GM19043 (cell line): ENCODE data around the gene MAPT.
"Not testable (repeated sequence)": the region's sequence is repeated elsewhere in the genome, so short reads cannot be mapped to it uniquely, and the experiment has no call there.

Experiments
- ATAC-seq: cut with Tn5 transposase; IDR thresholded peaks from one replicate; pipeline ENCODE4 v1.9.1; 2021; ENCODE audit warnings: low read depth; ENCODE audit not compliant: unreplicated experiment

The MAPT gene

DNA sequence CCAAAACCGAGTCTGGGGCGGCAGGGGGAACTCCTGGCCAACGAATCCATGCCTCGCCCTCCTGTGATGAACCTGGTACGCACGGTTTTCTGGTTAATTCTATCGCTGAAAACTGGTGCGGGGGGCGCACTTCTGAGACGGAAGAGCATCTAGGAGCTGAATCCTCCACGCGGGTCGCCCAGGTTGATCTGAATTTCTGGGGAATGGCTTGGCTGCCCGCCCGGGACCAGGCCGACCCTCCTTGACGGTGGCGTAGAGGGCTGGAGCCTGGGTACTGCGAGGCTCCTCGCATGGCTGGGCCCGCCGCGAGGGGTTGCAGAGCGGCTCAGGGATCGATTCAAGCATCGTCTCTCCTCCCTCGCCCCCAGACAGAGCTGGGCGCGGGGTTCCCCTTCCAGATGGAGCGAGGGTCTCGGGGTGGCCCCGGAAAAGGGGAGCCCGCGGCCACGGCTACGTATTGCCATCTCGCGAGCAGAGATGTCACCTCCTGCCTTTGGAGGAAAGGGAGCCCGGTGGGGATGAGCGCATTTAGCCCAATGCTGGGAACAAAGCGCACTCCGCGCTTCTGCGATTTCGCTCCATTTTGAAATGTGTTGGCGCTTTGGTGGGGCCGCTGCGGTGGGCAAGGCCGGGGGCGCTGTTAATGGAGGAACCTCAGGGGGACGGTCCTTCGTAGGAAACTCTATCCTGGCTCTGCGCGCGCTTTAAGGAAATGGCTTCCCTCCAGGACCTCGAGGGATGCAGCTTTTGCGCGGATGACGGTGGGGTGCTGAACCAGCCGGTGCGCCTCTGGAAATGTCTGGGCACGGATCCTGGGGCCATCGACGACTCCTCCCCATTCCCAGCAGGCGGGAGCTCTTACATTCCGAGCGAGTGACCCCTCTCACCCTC is 2.7 kb downstream of the MAPT start:
- no peak for ATAC-seq

GRCh38 chr17:45900136-45900535 is 5.8 kb downstream of the MAPT start:
- ATAC-seq, result no peak

- ATAC-seq, result no peak
Observed at GRCh38 chr17:45900723-45901415, 6.5 kb downstream of the MAPT start.

DNA sequence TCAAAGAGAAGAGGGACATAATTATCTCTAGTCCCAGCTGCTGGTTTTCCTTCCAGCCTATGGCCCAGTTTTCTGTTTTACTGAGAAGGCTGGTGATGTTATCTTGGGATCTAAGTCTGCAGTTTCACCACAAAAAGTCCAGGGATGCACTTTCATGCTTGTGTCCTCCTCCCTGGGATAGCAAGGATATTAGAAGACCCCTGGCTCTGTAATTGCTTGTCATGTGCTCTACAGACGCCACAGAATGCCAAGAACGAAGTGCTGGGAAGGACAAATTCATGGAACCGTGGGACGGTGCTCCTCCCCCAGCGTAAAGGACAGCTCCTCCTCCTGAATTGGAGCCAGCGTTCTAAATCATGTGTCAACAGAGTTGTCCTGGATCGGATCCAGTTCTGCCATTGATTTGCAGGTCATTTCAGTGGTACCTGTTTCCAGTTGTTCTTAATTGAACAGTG is 8.6 kb downstream of the MAPT start:
- ATAC-seq, result no peak

DNA sequence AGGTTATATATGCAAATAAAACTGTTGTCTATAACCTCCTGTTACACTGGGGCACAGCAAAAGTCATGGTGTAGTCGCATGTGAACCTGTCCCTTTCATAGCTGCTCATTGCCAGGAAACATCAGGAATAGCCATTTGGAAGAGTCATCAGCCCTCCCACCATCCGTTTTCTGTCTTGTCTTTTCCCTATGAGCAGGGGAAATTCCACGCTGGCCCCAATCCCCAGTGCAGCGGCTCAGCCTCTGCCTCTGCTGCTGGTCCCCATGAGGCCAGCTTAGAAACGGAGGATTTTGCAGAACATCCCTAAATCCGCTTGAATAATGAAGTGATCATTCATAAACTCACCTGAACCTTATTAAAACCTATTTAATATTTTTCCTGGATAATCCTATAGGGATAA is 10.5 kb downstream of the MAPT start:
- no peak for ATAC-seq

GRCh38 chr17:45905814-45906213 is 11.5 kb downstream of the MAPT start:
- no peak for ATAC-seq

DNA sequence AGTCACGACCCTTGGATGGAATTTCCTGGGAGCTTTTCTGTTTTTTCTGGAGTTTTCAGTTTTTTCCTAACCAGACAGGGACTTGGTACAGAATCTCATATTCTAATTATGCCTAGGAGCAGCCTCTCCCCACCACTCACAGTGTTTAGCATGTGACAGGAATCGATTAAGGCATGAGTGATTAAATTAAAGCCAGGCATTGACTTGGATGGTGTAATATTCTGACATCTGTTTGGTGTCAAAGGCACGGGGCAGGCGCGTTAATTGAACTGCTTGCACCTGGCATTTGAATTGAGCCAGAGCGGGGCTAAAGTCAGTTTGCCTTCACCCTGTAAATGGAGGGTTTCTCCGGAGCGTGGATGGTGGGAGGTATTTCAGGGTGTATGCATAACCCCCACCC is 11.9 kb downstream of the MAPT start:
- ATAC-seq, result no peak

DNA sequence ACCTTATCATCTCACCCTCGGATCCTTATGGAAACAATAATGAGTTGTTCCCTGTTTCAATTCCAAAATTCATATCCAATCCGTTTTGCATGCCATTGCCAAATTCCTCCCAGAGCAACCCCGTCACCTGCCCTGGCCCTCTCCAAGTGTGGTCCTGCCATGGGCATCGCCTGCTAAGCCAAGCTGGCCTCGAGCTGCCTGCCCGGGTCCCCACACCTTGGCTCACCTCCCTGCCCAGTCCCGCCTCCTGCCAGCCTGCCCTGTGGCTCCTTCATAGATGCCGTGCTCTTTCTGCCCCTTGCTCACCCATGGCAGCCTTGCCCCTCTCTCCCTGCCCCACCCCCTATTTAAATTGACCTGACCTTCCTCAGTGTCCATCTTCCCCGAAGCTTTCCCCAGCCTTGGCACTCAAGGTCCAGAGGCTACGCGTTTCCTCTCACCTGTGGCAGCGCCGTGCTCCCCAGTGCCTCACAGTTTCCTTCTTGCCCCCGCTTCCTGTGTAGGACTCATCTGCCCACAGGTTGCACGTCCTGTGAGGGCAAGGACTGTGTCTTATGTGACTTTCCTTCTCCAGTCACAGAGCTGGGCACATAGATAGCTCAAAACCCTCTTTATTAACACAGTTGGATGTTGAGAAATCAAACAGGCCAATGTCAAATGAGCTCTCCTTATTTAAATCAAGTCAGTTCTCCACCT is 12.7 kb downstream of the MAPT start:
- no peak for ATAC-seq

DNA sequence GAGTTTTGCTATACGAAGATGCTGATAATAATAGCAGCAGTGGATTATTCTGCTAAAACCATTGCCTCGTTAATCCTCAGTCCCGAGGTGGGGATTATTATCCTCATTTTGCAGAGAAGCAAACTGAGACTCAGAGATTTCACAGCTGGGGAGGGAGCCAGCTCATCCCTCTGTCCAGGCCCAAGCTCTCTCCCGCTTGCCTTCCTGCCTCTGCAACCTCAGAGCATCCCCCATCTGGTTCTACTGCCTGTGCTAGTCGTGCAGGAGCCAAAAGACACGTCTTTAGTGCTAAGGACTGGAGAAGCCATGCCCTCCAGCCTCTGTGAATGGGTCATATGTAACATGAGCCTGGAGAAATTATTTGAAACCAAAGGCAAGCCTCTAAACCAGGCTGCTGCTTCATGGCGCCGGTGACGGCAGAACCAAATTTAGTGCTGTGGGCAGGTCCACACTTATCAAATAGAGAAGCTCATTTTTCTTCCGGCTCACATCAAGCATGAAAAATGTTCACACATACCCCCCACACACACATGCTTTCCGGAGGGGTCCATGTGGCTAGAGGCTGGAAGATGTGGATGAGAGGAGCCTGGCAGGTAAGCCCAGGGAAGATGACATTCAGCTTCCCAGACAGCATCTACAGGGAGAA is 13.5 kb downstream of the MAPT start:
- no peak for ATAC-seq

GRCh38 chr17:45908460-45908859 is 14.1 kb downstream of the MAPT start:
- no peak for ATAC-seq

DNA sequence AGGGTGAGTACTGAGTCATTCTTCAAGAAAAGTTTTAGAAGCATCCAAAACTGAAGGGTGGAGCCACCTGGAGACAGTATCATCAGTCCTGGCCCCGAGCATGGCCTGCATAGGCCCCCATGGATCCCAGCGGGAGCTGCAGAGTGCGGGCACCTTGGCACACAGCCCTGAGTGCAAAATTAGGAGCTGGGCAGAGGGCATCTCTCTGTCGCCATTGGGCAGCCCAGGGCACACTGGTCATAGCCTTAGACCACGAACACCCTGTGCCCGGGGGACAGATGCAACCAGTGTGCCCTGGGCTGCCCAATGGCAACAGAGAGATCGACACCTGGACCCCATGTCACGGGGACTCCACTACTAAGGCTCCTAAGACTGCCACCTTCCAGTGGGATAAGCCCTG is 14.6 kb downstream of the MAPT start:
- no peak for ATAC-seq

DNA sequence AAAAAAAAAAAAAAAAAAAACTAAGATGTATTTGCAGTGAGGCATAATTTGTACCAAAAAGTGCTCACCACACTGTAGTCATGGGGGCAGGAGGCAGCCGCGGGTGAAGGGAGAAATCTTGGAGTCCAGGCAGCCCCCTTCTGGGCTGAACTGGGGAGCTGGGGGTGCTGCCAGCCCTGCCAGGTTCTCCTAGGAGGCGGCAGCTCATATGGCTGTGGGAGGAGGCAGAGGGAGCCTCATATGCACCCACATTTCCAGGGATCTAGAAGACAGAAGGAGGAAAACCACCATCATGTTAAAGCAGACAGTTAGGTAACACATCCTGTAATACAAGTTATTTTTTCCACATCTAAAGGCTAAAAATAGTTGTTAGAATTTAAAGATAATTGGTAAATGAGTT is 16.3 kb downstream of the MAPT start:
- no peak for ATAC-seq

- no peak for ATAC-seq
Observed at GRCh38 chr17:45912319-45912718, 18.0 kb downstream of the MAPT start.

DNA sequence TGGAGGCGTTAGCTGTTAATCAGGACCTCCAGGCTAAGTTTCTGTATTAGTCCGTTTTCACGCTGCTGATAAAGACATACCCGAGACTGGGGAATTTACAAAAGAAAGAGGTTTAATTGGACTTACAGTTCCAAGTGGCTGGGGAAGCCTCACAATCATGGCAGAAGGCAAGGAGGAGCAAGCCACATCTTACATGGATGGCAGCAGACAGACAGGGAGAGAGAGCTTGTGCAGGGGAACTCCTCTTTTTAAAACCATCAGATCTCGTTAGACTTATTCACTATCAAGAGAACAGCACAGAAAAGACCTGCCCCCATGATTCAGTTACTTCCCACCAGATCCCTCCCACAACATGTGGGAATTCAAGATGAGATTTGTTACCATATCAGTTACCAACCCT is 18.7 kb downstream of the MAPT start:
- ATAC-seq, result not testable (repeated sequence)

- ATAC-seq, result no peak
Observed at GRCh38 chr17:45914047-45914717, 19.8 kb downstream of the MAPT start.

DNA sequence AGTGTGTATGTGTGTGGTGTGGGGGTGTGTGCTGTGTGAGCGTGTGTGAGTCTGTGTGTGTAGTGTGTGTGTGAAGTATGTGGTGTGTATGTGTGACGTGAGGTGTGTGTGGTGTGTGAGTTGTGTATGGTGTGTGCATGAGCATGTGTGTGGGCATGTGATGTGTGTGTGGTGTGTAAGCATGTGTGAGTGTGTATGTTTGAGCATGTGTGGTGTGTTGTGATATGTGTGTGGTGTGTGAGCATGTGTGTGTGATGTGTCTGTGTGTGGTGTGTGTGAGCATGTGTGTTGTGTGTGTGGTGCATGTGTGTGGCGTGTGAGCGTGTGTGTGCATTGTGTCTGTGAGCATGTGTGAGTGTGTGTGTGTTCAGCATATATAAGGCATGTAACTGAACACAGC is 20.9 kb downstream of the MAPT start:
- ATAC-seq, result no peak

- ATAC-seq, result no peak
Observed at GRCh38 chr17:45917081-45917480, 22.7 kb downstream of the MAPT start.

DNA sequence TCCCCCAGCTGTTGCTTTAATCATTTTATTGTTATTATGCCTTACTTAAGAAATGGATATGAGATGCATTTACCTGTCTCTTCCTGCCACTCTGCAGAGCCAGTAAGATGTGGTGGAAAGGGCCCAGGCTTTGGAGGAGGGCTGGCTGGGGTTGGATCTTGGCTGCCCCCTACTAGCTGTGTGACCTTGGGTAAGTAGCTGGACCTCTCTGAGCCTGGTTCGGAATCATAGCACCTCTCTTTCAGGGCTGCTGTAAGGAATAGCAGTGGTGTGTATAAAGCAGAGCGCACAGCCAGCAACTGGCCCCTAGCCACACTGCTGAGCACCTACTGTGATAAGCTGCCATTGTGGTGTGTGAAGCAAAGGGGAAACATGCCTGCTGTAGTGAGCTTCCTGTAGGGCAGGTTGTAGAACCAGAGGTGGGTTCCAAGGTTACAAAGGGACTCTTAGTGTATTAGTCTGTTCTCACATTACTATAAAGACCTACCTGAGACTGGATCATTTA is 23.9 kb downstream of the MAPT start:
- no peak for ATAC-seq

DNA sequence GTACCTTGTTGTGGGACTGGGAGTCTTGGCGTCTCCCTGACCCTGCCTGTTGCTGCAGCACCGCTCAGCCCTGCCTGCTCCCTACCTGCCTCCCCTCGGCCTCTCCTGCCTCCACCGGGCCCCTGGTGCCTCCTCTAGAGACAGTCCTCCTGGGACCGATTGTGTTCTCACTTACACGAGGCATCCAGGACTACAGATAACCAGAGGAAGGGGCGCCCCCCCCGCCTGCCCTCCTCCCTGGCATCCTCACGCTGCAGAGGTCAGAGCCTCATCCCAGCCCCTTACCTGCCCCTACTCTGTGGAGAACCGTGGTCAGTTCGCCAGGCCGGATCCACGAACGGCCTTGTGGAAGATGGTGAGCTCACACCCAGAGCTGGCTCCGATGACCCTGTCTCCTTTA is 24.8 kb downstream of the MAPT start:
- no peak for ATAC-seq

DNA sequence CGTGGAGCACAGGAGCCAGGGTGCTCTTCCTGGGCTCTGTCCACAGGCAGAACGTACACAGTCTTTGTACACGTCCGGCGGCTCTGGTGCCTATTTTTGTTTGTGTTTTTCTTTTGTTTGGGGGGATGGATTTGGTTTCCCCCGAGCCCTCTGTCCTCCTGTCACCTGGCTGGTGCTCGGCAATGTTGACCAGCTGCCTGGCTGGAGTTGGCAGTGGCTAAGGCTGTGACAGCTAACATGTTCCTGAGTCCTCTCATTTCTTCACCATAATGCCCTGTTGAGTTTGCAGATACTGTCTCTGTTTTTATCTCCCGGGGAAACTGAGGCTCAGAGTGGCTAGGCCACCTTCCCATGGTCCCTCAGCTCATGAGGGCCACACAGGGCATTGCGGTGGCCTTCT is 25.7 kb downstream of the MAPT start:
- no peak for ATAC-seq
